Fibroblast of lung (primary cell): ENCODE results near the gene CFAP100. TPM values are rescaled to one million over a fixed set of nuclear protein-coding genes. Genes with fewer than 3 reads are reported as not detected.

Source experiments
- DNase-seq, 2 donors: peaks; one replicate each; pipeline versions ENCODE4 v3.0.0 to v3.0.0-alpha.2; 2010; ENCODE audit warnings: low read depth in 2 of 2
- H2AFZ ChIP-seq: 2 replicates; pipeline ENCODE4 v1.5.1; 2012; ENCODE audit warnings: low read length, control low read depth, inconsistent platforms
- H3K27ac ChIP-seq: 2 replicates; pipeline ENCODE4 v1.5.1; 2011; ENCODE audit warnings: low read length, control low read depth; ENCODE audit not compliant: insufficient read depth
- H3K27me3 ChIP-seq: 2 replicates; pipeline ENCODE4 v1.5.1; 2011; ENCODE audit warnings: mild to moderate bottlenecking, low read length; ENCODE audit not compliant: control insufficient read depth, insufficient read depth
- H3K36me3 ChIP-seq: 2 replicates; pipeline ENCODE4 v1.5.1; 2011; ENCODE audit warnings: low read length; ENCODE audit not compliant: control insufficient read depth, insufficient read depth
- H3K4me1 ChIP-seq: 2 replicates; pipeline ENCODE4 v1.5.1; 2011; ENCODE audit warnings: low read length; ENCODE audit not compliant: control insufficient read depth, insufficient read depth; ENCODE audit errors: extremely low read depth
- H3K4me2 ChIP-seq: 2 replicates; pipeline ENCODE4 v1.5.1; 2011; ENCODE audit warnings: low read length, control low read depth; ENCODE audit not compliant: insufficient read depth; ENCODE audit errors: extremely low read depth
- H3K4me3 ChIP-seq, 4 experiments: fragments of 200-600 bp in 1 of 4; sonication (generic) in 1 of 4; replicated peaks in 1 of 4; 2 replicates each; pipeline ENCODE4 v1.5.1; 2011 to 2016; ENCODE audit warnings: low read length in 4 of 4, low read depth in 3 of 4, mild to moderate bottlenecking in 3 of 4, control low read depth in 2 of 4, inconsistent platforms in 1 of 4, mixed read lengths in 1 of 4; ENCODE audit not compliant: insufficient read depth in 1 of 4; ENCODE audit errors: control extremely low read depth in 1 of 4
- H3K79me2 ChIP-seq: 2 replicates; pipeline ENCODE4 v1.5.1; 2012; ENCODE audit warnings: mild to moderate bottlenecking, low read length, inconsistent platforms; ENCODE audit not compliant: control insufficient read depth, insufficient read depth
- H3K9ac ChIP-seq: 2 replicates; pipeline ENCODE4 v1.5.1; 2011; ENCODE audit warnings: mild to moderate bottlenecking, low read length, control low read depth; ENCODE audit not compliant: insufficient read depth
- H3K9me3 ChIP-seq: 2 replicates; pipeline ENCODE4 v1.5.1; 2012; ENCODE audit warnings: low read depth, low read length; ENCODE audit not compliant: control insufficient read depth, insufficient read depth
- H4K20me1 ChIP-seq: 2 replicates; pipeline ENCODE4 v1.5.1; 2011; ENCODE audit warnings: low read length; ENCODE audit not compliant: control insufficient read depth, insufficient read depth; ENCODE audit errors: extremely low read depth
- EZH2 ChIP-seq: IDR thresholded peaks from 2 replicates; pipeline ENCODE4 v1.5.1; 2012; ENCODE audit warnings: low read length, control low read depth, mild to moderate bottlenecking; ENCODE audit errors: missing control alignments
- polyA plus RNA-seq, 2 donors: library from polyadenylated mRNA; depleted of rRNA in 1 of 2; stranded (reverse) in 1 of 2; unstranded in 1 of 2; fragments of >200 nt; gene quantifications; 2 replicates each; pipeline ENCODE4 v1.2.1, GENCODE V29; 2011 to 2012; ENCODE audit warnings: missing spikeins in 1 of 2
- total RNA-seq: library from RNA; depleted of rRNA; stranded (reverse); fragments of >200 nt; gene quantifications from 2 replicates; pipeline ENCODE4 v1.2.1, GENCODE V29; 2014
- TF ChIP-seq, protein P1 (sequence below), 2 donors: IDR thresholded peaks in 1 of 2; conservative IDR thresholded peaks in 1 of 2; 1 replicate in 1 of 2; 2 replicates in 1 of 2; pipeline ENCODE4 v1.5.1; 2011 to 2012; ENCODE audit warnings: low read length in 2 of 2, control low read depth in 1 of 2, inconsistent platforms in 1 of 2, low read depth in 1 of 2, mild to moderate bottlenecking in 1 of 2

CFAP100 gene
- total and polyA plus RNA-seq, 2 donors (not counting 1 experiment from before 2014, with no cell fraction given) = not detected

DNA sequence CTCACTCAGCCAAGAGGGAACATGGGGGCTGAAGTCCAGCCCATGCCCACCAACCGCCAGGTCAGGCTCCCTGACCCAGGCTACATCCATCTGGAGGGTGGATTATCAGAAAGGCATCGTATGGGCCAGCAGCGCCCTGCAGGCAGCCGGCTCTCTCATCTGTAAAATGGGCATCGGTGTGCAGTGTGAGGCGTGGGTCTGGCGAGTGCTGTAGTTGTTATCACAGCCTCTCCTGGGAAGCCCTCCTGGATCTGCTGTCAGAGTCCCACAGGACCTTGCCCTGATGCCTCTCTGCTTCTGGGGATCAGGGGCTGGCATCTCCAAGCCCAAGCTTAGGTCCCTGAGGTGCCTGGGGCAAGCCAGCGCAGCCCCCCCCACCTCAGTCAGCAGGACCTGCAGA is 27.4 kb downstream of the CFAP100 start:
- no peak for DNase-seq
- Histone ChIP-seq H3K4me2 (no peak overlapping the region), H3K27me3 (peaks cover 3% of the 10 kb centered on the region), H3K4me3 (no peak overlapping the region), H3K9me3 (no peaks in the 10 kb centered on the region), H3K79me2 (no peaks in the 10 kb centered on the region), H3K4me1 (no peaks in the 10 kb centered on the region), H3K36me3 (no peaks in the 10 kb centered on the region), H2AFZ (no peak overlapping the region), H3K9ac (no peak overlapping the region), H3K27ac (no peak overlapping the region), H4K20me1 (no peaks in the 10 kb centered on the region)
- TF ChIP-seq, protein P1, sequence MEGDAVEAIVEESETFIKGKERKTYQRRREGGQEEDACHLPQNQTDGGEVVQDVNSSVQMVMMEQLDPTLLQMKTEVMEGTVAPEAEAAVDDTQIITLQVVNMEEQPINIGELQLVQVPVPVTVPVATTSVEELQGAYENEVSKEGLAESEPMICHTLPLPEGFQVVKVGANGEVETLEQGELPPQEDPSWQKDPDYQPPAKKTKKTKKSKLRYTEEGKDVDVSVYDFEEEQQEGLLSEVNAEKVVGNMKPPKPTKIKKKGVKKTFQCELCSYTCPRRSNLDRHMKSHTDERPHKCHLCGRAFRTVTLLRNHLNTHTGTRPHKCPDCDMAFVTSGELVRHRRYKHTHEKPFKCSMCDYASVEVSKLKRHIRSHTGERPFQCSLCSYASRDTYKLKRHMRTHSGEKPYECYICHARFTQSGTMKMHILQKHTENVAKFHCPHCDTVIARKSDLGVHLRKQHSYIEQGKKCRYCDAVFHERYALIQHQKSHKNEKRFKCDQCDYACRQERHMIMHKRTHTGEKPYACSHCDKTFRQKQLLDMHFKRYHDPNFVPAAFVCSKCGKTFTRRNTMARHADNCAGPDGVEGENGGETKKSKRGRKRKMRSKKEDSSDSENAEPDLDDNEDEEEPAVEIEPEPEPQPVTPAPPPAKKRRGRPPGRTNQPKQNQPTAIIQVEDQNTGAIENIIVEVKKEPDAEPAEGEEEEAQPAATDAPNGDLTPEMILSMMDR (conservative IDR thresholded peaks at IDR 0.05 in 1 of 2, IDR thresholded peaks at IDR 0.05 in 1 of 2; ENCODE audit: low read depth in 1 of 2, low read length in 2 of 2) = no peak
- TF ChIP-seq EZH2 = no peak

DNA sequence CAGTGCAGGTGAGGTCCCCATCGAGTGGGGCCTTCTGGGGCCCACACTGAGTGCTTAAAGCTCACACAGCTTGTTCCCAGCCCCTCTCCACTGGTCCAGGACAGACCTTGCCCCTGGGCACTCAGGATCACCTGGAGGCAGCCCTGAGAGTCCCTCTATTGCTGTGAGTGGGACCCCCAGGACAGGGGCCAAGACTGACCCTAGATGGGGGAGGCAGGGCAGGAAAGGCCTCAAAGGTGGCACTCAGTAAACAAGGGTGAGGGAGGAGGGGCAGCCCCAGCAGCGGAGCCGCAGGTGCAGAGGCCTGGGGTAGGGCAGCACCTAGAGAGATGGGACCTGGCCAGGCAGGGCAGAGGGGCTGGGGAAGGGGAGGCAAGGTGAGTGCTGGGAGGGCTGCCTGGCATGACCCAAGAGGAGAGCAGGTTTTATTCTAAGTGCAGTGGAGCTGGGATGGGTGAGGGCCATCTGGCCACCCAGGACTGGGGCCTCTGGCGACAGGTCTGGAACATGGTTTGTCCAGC is 27.9 kb downstream of the CFAP100 start:
- Histone ChIP-seq H3K27ac (no peak overlapping the region), H3K9me3 (no peaks in the 10 kb centered on the region), H4K20me1 (no peaks in the 10 kb centered on the region), H3K27me3 (peaks cover 2% of the 10 kb centered on the region), H3K36me3 (no peaks in the 10 kb centered on the region), H2AFZ (no peak overlapping the region), H3K4me2 (no peak overlapping the region), H3K79me2 (no peaks in the 10 kb centered on the region), H3K9ac (no peak overlapping the region), H3K4me1 (no peaks in the 10 kb centered on the region), H3K4me3 (no peak overlapping the region)
- TF ChIP-seq, protein P1 (conservative IDR thresholded peaks at IDR 0.05 in 1 of 2, IDR thresholded peaks at IDR 0.05 in 1 of 2; ENCODE audit: low read depth in 1 of 2, low read length in 2 of 2) = no peak
- no peak for TF ChIP-seq EZH2
- no peak for DNase-seq

DNA sequence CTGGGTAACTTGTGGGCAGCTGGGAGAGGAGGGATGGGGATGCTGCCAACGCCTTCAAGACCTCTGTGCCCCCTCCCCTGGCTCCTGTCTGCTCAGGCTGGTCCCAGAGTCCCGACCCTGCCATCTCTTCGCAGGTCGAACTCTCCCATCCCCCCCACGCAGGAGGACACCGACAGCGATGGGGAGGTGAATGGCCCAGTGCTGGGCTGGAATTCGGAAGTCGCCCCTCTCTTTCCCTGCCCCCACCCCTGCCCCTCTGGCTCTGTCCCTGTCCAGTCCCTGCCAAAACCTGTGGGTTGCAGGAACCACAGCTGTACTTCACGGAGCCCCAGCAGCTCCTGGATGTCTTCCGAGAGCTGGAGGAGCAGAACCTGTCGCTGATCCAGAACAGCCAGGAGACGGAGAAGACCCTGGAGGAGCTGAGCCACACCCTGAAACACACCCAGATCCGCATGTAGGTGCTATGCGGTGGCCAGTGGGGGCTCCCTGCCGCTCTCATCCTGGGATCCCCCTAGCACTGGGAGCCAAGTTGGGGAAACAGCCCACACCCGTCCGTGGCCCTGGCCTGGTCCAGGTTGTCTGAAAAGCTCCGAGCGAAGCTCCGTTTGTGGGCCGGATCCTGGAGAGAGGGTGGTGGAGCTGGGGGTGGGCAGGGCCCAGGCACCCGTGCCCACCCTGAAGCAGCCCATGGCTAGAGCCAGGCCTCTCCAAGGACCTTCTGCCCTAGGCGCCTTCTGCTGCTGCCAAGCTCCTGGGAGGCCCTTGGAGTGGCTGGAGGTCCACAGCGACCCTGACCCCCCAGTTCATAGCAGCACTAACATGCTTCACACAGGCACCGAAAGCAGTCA is 28.7 kb downstream of the CFAP100 start:
- DNase-seq = no peak
- H3K27ac ChIP-seq = no peak overlapping the region
- H3K9me3 ChIP-seq = no peaks in the 10 kb centered on the region
- no peaks in the 10 kb centered on the region for H3K79me2 ChIP-seq
- no peaks in the 10 kb centered on the region for H3K4me1 ChIP-seq
- no peak overlapping the region for H3K4me2 ChIP-seq
- no peak overlapping the region for H3K9ac ChIP-seq
- no peaks in the 10 kb centered on the region for H4K20me1 ChIP-seq
- no peak overlapping the region for H2AFZ ChIP-seq
- no peaks in the 10 kb centered on the region for H3K36me3 ChIP-seq
- no peak for TF ChIP-seq EZH2
- H3K4me3 ChIP-seq = no peak overlapping the region
- H3K27me3 ChIP-seq = no peaks in the 10 kb centered on the region
